Activated CD8-positive, alpha-beta T cell treated with anti-CD3 and anti-CD28 coated beads for 36 hours (primary cell): ENCODE data around the gene CIAO3. TPM values are rescaled to one million over a fixed set of nuclear protein-coding genes. Genes with fewer than 3 reads are reported as not detected.

ENCODE experiments used
- ATAC-seq: fragments of 200-7000 bp; cut with Tn5 transposase; one replicate; pipeline ENCODE4 v1.10.0; 2021; ENCODE audit warnings: mild to moderate bottlenecking, moderate library complexity
- CTCF ChIA-PET: fragments of 350-600 bp; sonication (Branson Sonifier 250); formaldehyde crosslinking; loops from one replicate; lab custom pipeline; 2021; ENCODE audit warnings: antibody characterized with exemption; lab: Charles Lee
- POLR2A ChIA-PET: fragments of 350-600 bp; sonication (Branson Sonifier 250); formaldehyde crosslinking; loops from one replicate; lab custom pipeline; 2021; ENCODE audit warnings: antibody characterized with exemption; lab: Charles Lee
- DNase-seq: peaks from one replicate; pipeline ENCODE4 v3.0.0-alpha.2; 2020
- H3K27ac Mint-ChIP-seq: one replicate; pipeline ENCODE4 v1.8.0; 2021; ENCODE audit warnings: mild to moderate bottlenecking, mixed read lengths
- H3K27me3 Mint-ChIP-seq: one replicate; pipeline ENCODE4 v1.8.0; 2021; ENCODE audit warnings: mixed read lengths
- H3K36me3 Mint-ChIP-seq: one replicate; pipeline ENCODE4 v1.8.0; 2021; ENCODE audit warnings: low read depth, mixed read lengths
- H3K4me1 Mint-ChIP-seq: one replicate; pipeline ENCODE4 v1.8.0; 2021; ENCODE audit warnings: low read depth, mixed read lengths
- H3K4me3 Mint-ChIP-seq: one replicate; pipeline ENCODE4 v1.8.0; 2021; ENCODE audit warnings: mild to moderate bottlenecking, moderate library complexity, mixed read lengths
- H3K9me3 Mint-ChIP-seq: one replicate; pipeline ENCODE4 v1.8.0; 2021; ENCODE audit warnings: mixed read lengths
- CTCF ChIP-seq: fragments of 200-600 bp; IDR thresholded peaks from one replicate; pipeline ENCODE4 v1.8.0; 2022; ENCODE audit warnings: antibody characterized with exemption, mild to moderate bottlenecking
- intact Hi-C: fragments of 100-400 bp; cut with micrococcal nuclease; formaldehyde crosslinking; loops from one replicate; pipeline ENCODE4 v1.10.0; 2022
- total RNA-seq, 2 experiments: library from RNA; stranded (reverse); gene quantifications; one replicate each; pipeline ENCODE4 v1.2.3, GENCODE V29; 2021

Gene CIAO3
- total RNA-seq, 2 experiments from 2014 or later: 21.3 to 25.0 TPM

GRCh38 chr16:728890-729744 is 11.7 kb downstream of the CIAO3 start:
- intact Hi-C loops: no loop called here
- no peak for DNase-seq
- H3K4me1 Mint-ChIP-seq: peaks cover 3% of the 10 kb centered on the region
- H3K4me3 Mint-ChIP-seq: peak overlapping the region; percentile 62
- ChIA-PET CTCF (interaction anchor here (0.8 to 19.6 kb wide), 3 partner anchors 9 to 56 kb away, joined by 3 to 207 read pairs (median 4); partner anchors contain the start of gene METRN), POLR2A (interaction anchor here (0.7 to 2.6 kb wide), 6 partner anchors 8 to 60 kb away, joined by 3 to 13 read pairs (median 8); partner anchors contain the start of genes ANTKMT and CIAO3)
- no peak overlapping the region for H3K27ac Mint-ChIP-seq
- H3K27me3 Mint-ChIP-seq: no peaks in the 10 kb centered on the region
- ATAC-seq: no peak
- H3K36me3 Mint-ChIP-seq: peaks cover 2% of the 10 kb centered on the region
- no peak for TF ChIP-seq CTCF
- no peaks in the 10 kb centered on the region for H3K9me3 Mint-ChIP-seq

GRCh38 chr16:728131-728889 is 12.5 kb downstream of the CIAO3 start:
- ChIA-PET CTCF (interaction anchor here (0.7 to 19.6 kb wide), 2 partner anchors 16 to 1792 kb away, joined by 3 to 207 read pairs; partner anchors contain the start of genes AMDHD2 and METRN), POLR2A (interaction anchor here (0.6 to 4.8 kb wide), 9 partner anchors 9 to 66 kb away, joined by 3 to 37 read pairs (median 3); partner anchors contain the start of genes ANTKMT, CIAO3, METRN and RHBDL1)
- no peak overlapping the region for H3K27ac Mint-ChIP-seq
- H3K36me3 Mint-ChIP-seq: no peaks in the 10 kb centered on the region
- intact Hi-C loops: no loop called here
- no peaks in the 10 kb centered on the region for H3K27me3 Mint-ChIP-seq
- no peak for TF ChIP-seq CTCF
- H3K9me3 Mint-ChIP-seq: no peaks in the 10 kb centered on the region
- ATAC-seq (peak; percentile 58), DNase-seq (peak; percentile 72)
- peak overlapping the region; percentile 62 for H3K4me3 Mint-ChIP-seq
- H3K4me1 Mint-ChIP-seq: peaks cover 3% of the 10 kb centered on the region

- no peaks in the 10 kb centered on the region for H3K27me3 Mint-ChIP-seq
- ATAC-seq: peak; percentile 26
Observed at GRCh38 chr16:727291-727977, 13.4 kb downstream of the CIAO3 start.

More at GRCh38 chr16:727291-727977, 13.4 kb downstream of the CIAO3 start:
- no peaks in the 10 kb centered on the region for H3K36me3 Mint-ChIP-seq
- peak overlapping the region; percentile 62 for H3K4me3 Mint-ChIP-seq
- peak; percentile 64 for DNase-seq
- POLR2A ChIA-PET: interaction anchor here (1.3 to 4.8 kb wide), 5 partner anchors 8 to 46 kb away, joined by 3 to 37 read pairs (median 4); partner anchors contain the start of genes ANTKMT, CIAO3 and METRN
- CTCF ChIA-PET: interaction anchor here (0.7 to 19.6 kb wide), 2 partner anchors 15 to 1793 kb away, joined by 3 to 207 read pairs; partner anchors contain the start of genes AMDHD2 and METRN
- TF ChIP-seq CTCF: no peak
- H3K27ac Mint-ChIP-seq: peak overlapping the region; percentile 38
- H3K9me3 Mint-ChIP-seq: no peaks in the 10 kb centered on the region
- intact Hi-C loops: no loop called here
- peaks cover 5% of the 10 kb centered on the region for H3K4me1 Mint-ChIP-seq
